IMR-90 (cell line): ENCODE measurements around the gene ADAMTS17. TPM values are rescaled to one million over a fixed set of nuclear protein-coding genes. Genes with fewer than 3 reads are reported as not detected.
A peak's percentile ranks its signal among the peaks of the same experiment; 100 is the strongest.

Source experiments
- ATAC-seq: fragments of 200-7000 bp; cut with Tn5 transposase; 2 replicates; pipeline ENCODE4 v1.9.1; 2020; ENCODE audit warnings: low read depth, mild to moderate bottlenecking, moderate library complexity
- BruUV-seq: library from RNA; stranded (reverse); fragments of 400-500 nt; replicated peaks from 2 replicates; lab custom pipeline; 2021; lab: Mats Ljungman, UMichigan
- CTCF ChIA-PET: fragments of 300-600 bp; formaldehyde crosslinking; extraction: SDS; loops from one replicate; lab custom pipeline; 2021; ENCODE audit warnings: antibody characterized with exemption; lab: Yijun Ruan, JAX
- POLR2A ChIA-PET: fragments of 300-600 bp; sonication (Branson Sonifier 250); formaldehyde crosslinking; loops from one replicate; lab custom pipeline; 2022; ENCODE audit warnings: antibody characterized with exemption; ENCODE audit not compliant: unreplicated experiment; lab: Charles Lee
- DNase-seq: peaks from one replicate; pipeline ENCODE4 v3.0.0; 2013
- H2AFZ ChIP-seq: replicated peaks from 2 replicates; pipeline ENCODE3; 2013; ENCODE audit warnings: low read length, mild to moderate bottlenecking; ENCODE audit not compliant: poor library complexity
- H2AK5ac ChIP-seq: 2 replicates; pipeline ENCODE4 v1.6.1; 2013; ENCODE audit warnings: low read depth, low read length, inconsistent platforms
- H2AK9ac ChIP-seq: replicated peaks from 2 replicates; pipeline ENCODE3; 2013; ENCODE audit warnings: mild to moderate bottlenecking, low read depth, low read length, moderate library complexity; ENCODE audit not compliant: poor library complexity
- H2BK120ac ChIP-seq: 2 replicates; pipeline ENCODE4 v1.6.1; 2013; ENCODE audit warnings: low read depth, low read length, inconsistent platforms
- H2BK15ac ChIP-seq: 3 replicates; pipeline ENCODE4 v1.6.1; 2013; ENCODE audit warnings: low read depth, low read length, inconsistent platforms
- H2BK20ac ChIP-seq: 2 replicates; pipeline ENCODE4 v1.6.1; 2013; ENCODE audit warnings: low read depth, mild to moderate bottlenecking, inconsistent platforms, low read length, moderate library complexity
- H2BK5ac ChIP-seq: 2 replicates; pipeline ENCODE4 v1.6.1; 2013; ENCODE audit warnings: mild to moderate bottlenecking, low read depth, low read length, inconsistent platforms; ENCODE audit not compliant: poor library complexity, severe bottlenecking
- H3K14ac ChIP-seq: replicated peaks from 2 replicates; pipeline ENCODE4 v1.6.1; 2013; ENCODE audit warnings: low read depth, low read length, inconsistent platforms
- H3K18ac ChIP-seq: 2 replicates; pipeline ENCODE4 v1.6.1; 2013; ENCODE audit warnings: low read depth, low read length, control low read depth
- H3K23ac ChIP-seq: 2 replicates; pipeline ENCODE4 v1.6.1; 2013; ENCODE audit warnings: low read depth, low read length, inconsistent platforms
- H3K27ac ChIP-seq: 2 replicates; pipeline ENCODE4 v1.5.1; 2013; ENCODE audit warnings: mild to moderate bottlenecking, control low read depth, low read length; ENCODE audit not compliant: insufficient read depth
- H3K27me3 ChIP-seq: 2 replicates; pipeline ENCODE4 v1.6.1; 2013; ENCODE audit warnings: low read length; ENCODE audit not compliant: control insufficient read depth, insufficient read depth
- H3K36me3 ChIP-seq: 2 replicates; pipeline ENCODE4 v1.6.1; 2013; ENCODE audit warnings: low read length, mixed read lengths; ENCODE audit not compliant: control insufficient read depth, insufficient read depth
- H3K4ac ChIP-seq: 2 replicates; pipeline ENCODE4 v1.6.1; 2013; ENCODE audit warnings: low read depth, low read length, inconsistent platforms
- H3K4me1 ChIP-seq: 2 replicates; pipeline ENCODE4 v1.6.1; 2013; ENCODE audit warnings: low read length, mixed read lengths; ENCODE audit not compliant: control insufficient read depth, insufficient read depth
- H3K4me2 ChIP-seq: 2 replicates; pipeline ENCODE4 v1.6.1; 2013; ENCODE audit warnings: low read depth, mild to moderate bottlenecking, control low read depth, low read length, moderate library complexity
- H3K4me3 ChIP-seq: 2 replicates; pipeline ENCODE4 v1.5.1; 2013; ENCODE audit warnings: low read depth, mild to moderate bottlenecking, control low read depth, low read length, moderate library complexity; ENCODE audit not compliant: insufficient read depth
- H3K56ac ChIP-seq: 2 replicates; pipeline ENCODE4 v1.6.1; 2013; ENCODE audit warnings: low read length, inconsistent platforms; ENCODE audit not compliant: insufficient read depth; ENCODE audit errors: extremely low read depth
- H3K79me1 ChIP-seq, 2 experiments: 2 replicates each; pipeline ENCODE4 v1.6.1; 2013; ENCODE audit warnings: low read length in 2 of 2, inconsistent platforms in 1 of 2, low read depth in 1 of 2
- H3K9ac ChIP-seq: 2 replicates; pipeline ENCODE4 v1.6.1; 2013; ENCODE audit warnings: low read depth, low read length, control low read depth
- H3K9me1 ChIP-seq: 2 replicates; pipeline ENCODE4 v1.6.1; 2013; ENCODE audit warnings: low read length, inconsistent platforms; ENCODE audit not compliant: insufficient read depth
- H3K9me3 ChIP-seq: 2 replicates; pipeline ENCODE4 v1.6.1; 2013; ENCODE audit warnings: low read length; ENCODE audit not compliant: control insufficient read depth, insufficient read depth
- H4K20me1 ChIP-seq: 2 replicates; pipeline ENCODE4 v1.6.1; 2013; ENCODE audit warnings: low read length, inconsistent platforms; ENCODE audit not compliant: insufficient read depth
- H4K5ac ChIP-seq: 2 replicates; pipeline ENCODE4 v1.6.1; 2013; ENCODE audit warnings: mild to moderate bottlenecking, low read depth, low read length, control low read depth
- H4K8ac ChIP-seq, 2 experiments: 2 replicates each; pipeline ENCODE4 v1.6.1; 2013; ENCODE audit warnings: low read depth in 2 of 2, low read length in 2 of 2, control low read depth in 1 of 2, inconsistent platforms in 1 of 2
- H4K91ac ChIP-seq: 2 replicates; pipeline ENCODE4 v1.6.1; 2013; ENCODE audit warnings: low read depth, low read length, inconsistent platforms; ENCODE audit not compliant: insufficient read depth
- MAZ ChIP-seq: IDR thresholded peaks from 2 replicates; pipeline ENCODE4 v1.6.1; 2012; ENCODE audit warnings: low read depth, mild to moderate bottlenecking, low read length, improper control_type of control experiment, moderate library complexity, borderline replicate concordance
- RAD21 ChIP-seq: IDR thresholded peaks from 2 replicates; pipeline ENCODE4 v1.6.1; 2012; ENCODE audit warnings: low read length, improper control_type of control experiment
- RCOR1 ChIP-seq: IDR thresholded peaks from 2 replicates; pipeline ENCODE4 v1.6.1; 2012; ENCODE audit warnings: mild to moderate bottlenecking, low read length, improper control_type of control experiment; ENCODE audit not compliant: insufficient replicate concordance
- SMC3 ChIP-seq: fragments of 150-350 bp; IDR thresholded peaks from 2 replicates; pipeline ENCODE4 v1.6.1; 2016; ENCODE audit warnings: low read depth, mild to moderate bottlenecking, antibody characterized with exemption, low read length, moderate library complexity
- WGBS, 2 experiments: methylation state at CpG; one replicate each; pipeline versions ENCODE4 v1.1.5 to v1.1.7; 2013; ENCODE audit warnings: missing lambda C conversion rate in 2 of 2; ENCODE audit not compliant: insufficient read length in 1 of 2; ENCODE audit errors: extremely low coverage in 2 of 2; 5-methylcytosine and 5-hydroxymethylcytosine counted together
- dilution Hi-C: fragments of 300-500 bp; cut with HindIII; formaldehyde crosslinking; loops from one replicate; pipeline ENCODE4 v1.14.3; 2018; ENCODE audit warnings: low sequenced_read_pairs; ENCODE audit not compliant: unreplicated experiment
- in situ Hi-C: fragments of 300-500 bp; cut with MboI; formaldehyde crosslinking; loops from 3 replicates; pipeline ENCODE4 v1.14.3; 2019; ENCODE audit warnings: low sequenced_read_pairs, inconsistent platforms, mixed read lengths
- intact Hi-C: fragments of 100-400 bp; cut with micrococcal nuclease; formaldehyde crosslinking; loops from 2 replicates; pipeline ENCODE4 v1.10.0; 2022
- polyA plus RNA-seq, 3 experiments: library from polyadenylated mRNA; depleted of rRNA; stranded (reverse); fragments of >200 nt; gene quantifications; 2 replicates each; pipeline ENCODE4 v1.2.3, GENCODE V29; 2012; ENCODE audit warnings: low replicate concordance in 1 of 3
- total RNA-seq: library from RNA; depleted of rRNA; stranded (reverse); fragments of >200 nt; gene quantifications from 2 replicates; pipeline ENCODE4 v1.2.3, GENCODE V29; 2012
- TF ChIP-seq, protein P1 (sequence below): conservative IDR thresholded peaks from 2 replicates; pipeline ENCODE4 v1.5.1; 2012; ENCODE audit warnings: mild to moderate bottlenecking, low read depth, low read length, improper control_type of control experiment

ADAMTS17 gene
- total and polyA plus RNA-seq, 2 of the 4 experiments (the other 2 are of a cell fraction), result 0.03 TPM; not detected in 1

GRCh38 chr15:100349696-100350433 is 8.1 kb upstream of the ADAMTS17 start:
- dilution Hi-C loops, result no loop called here
- no peak overlapping the region for H2BK15ac ChIP-seq
- no peak overlapping the region for H4K91ac ChIP-seq
- H4K8ac ChIP-seq, result no peak overlapping the region; a peak in 1 of 4 replicates
- DNase-seq (peak; percentile 55), ATAC-seq (peak; percentile 98)
- no peak overlapping the region for H3K18ac ChIP-seq
- H3K4me3 ChIP-seq, result peak overlapping the region; percentile 48
- peak overlapping the region; percentile 28; the same call in 1 of the 2 replicates for H3K9ac ChIP-seq
- BruUV-seq, result no TSS peak
- peak overlapping the region; percentile 86 for H2AFZ ChIP-seq
- H3K27ac ChIP-seq, result no peak overlapping the region
- H3K56ac ChIP-seq, result no peak overlapping the region
- no peak overlapping the region for H3K4ac ChIP-seq
- no peaks in the 10 kb centered on the region for H3K4me1 ChIP-seq
- H3K23ac ChIP-seq, result no peak overlapping the region
- POLR2A ChIA-PET, result no interaction called here
- WGBS, 2 experiments, result 3% methylated on average over 17 of the region's 43 CpGs; no CpG with 5 or more reads in 1 of the 2 experiments
- H2BK20ac ChIP-seq, result no peak overlapping the region
- H4K20me1 ChIP-seq, result no peaks in the 10 kb centered on the region
- in situ Hi-C loops, result no loop called here
- no peak overlapping the region for H2BK120ac ChIP-seq
- H3K4me2 ChIP-seq, result peak overlapping the region; percentile 81
- no peak overlapping the region for H2AK5ac ChIP-seq
- H3K9me1 ChIP-seq, result no peaks in the 10 kb centered on the region
- H3K79me1 ChIP-seq, result no peaks in the 10 kb centered on the region
- intact Hi-C loops, result loop anchor here (1.0 to 10.0 kb wide), 3 partner anchors 222 to 425 kb away; partner anchors contain the start of genes ASB7 and LINS1
- H2AK9ac ChIP-seq, result no peak overlapping the region
- CTCF ChIA-PET, result interaction anchor here (0.6 to 1.7 kb wide), 9 partner anchors 11 to 252 kb away, joined by 3 to 8 read pairs (median 4); partner anchors contain the start of genes ASB7 and LINS1
- H3K36me3 ChIP-seq, result no peaks in the 10 kb centered on the region
- H4K5ac ChIP-seq, result no peak overlapping the region
- TF ChIP-seq MAZ, result peak; percentile 52; the same call in 1 of the 2 replicates
- TF ChIP-seq RCOR1, result no peak
- TF ChIP-seq, protein P1, sequence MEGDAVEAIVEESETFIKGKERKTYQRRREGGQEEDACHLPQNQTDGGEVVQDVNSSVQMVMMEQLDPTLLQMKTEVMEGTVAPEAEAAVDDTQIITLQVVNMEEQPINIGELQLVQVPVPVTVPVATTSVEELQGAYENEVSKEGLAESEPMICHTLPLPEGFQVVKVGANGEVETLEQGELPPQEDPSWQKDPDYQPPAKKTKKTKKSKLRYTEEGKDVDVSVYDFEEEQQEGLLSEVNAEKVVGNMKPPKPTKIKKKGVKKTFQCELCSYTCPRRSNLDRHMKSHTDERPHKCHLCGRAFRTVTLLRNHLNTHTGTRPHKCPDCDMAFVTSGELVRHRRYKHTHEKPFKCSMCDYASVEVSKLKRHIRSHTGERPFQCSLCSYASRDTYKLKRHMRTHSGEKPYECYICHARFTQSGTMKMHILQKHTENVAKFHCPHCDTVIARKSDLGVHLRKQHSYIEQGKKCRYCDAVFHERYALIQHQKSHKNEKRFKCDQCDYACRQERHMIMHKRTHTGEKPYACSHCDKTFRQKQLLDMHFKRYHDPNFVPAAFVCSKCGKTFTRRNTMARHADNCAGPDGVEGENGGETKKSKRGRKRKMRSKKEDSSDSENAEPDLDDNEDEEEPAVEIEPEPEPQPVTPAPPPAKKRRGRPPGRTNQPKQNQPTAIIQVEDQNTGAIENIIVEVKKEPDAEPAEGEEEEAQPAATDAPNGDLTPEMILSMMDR, result peak; percentile 80
- peak; percentile 42 for TF ChIP-seq RAD21
- peak; percentile 48 for TF ChIP-seq SMC3
- no peak overlapping the region for H3K14ac ChIP-seq
- H3K9me3 ChIP-seq, result no peaks in the 10 kb centered on the region; the same call in 1 of the 2 replicates
- no peaks in the 10 kb centered on the region for H3K27me3 ChIP-seq
- no peak overlapping the region for H2BK5ac ChIP-seq
